Mesendoderm (in vitro differentiated cells): ENCODE measurements around the gene DPH2.

Experiments used
- DNase-seq: peaks from one replicate; pipeline ENCODE4 v3.0.0; 2013
- H2AK5ac ChIP-seq: 2 replicates; pipeline ENCODE4 v1.6.1; 2013; ENCODE audit warnings: low read length, inconsistent platforms
- H2BK120ac ChIP-seq: 2 replicates; pipeline ENCODE4 v1.6.1; 2013; ENCODE audit warnings: low read depth, mild to moderate bottlenecking, low read length, moderate library complexity, mixed read lengths
- H2BK15ac ChIP-seq: replicated peaks from 2 replicates; pipeline ENCODE4 v1.6.1; 2013; ENCODE audit warnings: low read depth, mild to moderate bottlenecking, moderate library complexity
- H2BK5ac ChIP-seq: 2 replicates; pipeline ENCODE4 v1.6.1; 2013; ENCODE audit warnings: low read length, inconsistent platforms
- H3K18ac ChIP-seq: 2 replicates; pipeline ENCODE4 v1.6.1; 2013; ENCODE audit warnings: mild to moderate bottlenecking, low read length, mixed read lengths
- H3K23ac ChIP-seq: one replicate; pipeline ENCODE4 v1.6.1; 2013; ENCODE audit warnings: low read length
- H3K27ac ChIP-seq: 2 replicates; pipeline ENCODE4 v1.5.1; 2013; ENCODE audit warnings: low read depth, mild to moderate bottlenecking, inconsistent platforms, low read length, moderate library complexity
- H3K27me3 ChIP-seq: 2 replicates; pipeline ENCODE4 v1.6.1; 2013; ENCODE audit warnings: low read length, control low read depth, mild to moderate bottlenecking, inconsistent platforms; ENCODE audit not compliant: insufficient read depth, poor library complexity
- H3K36me3 ChIP-seq: 2 replicates; pipeline ENCODE4 v1.6.1; 2013; ENCODE audit warnings: low read length, inconsistent platforms; ENCODE audit not compliant: control insufficient read depth, insufficient read depth
- H3K4ac ChIP-seq: one replicate; pipeline ENCODE4 v1.6.1; 2013; ENCODE audit warnings: low read depth, mild to moderate bottlenecking, low read length, moderate library complexity
- H3K4me1 ChIP-seq: 2 replicates; pipeline ENCODE4 v1.6.1; 2013; ENCODE audit warnings: low read depth, low read length, inconsistent platforms; ENCODE audit not compliant: control insufficient read depth
- H3K4me2 ChIP-seq: 2 replicates; pipeline ENCODE4 v1.6.1; 2013; ENCODE audit warnings: low read length
- H3K4me3 ChIP-seq: 2 replicates; pipeline ENCODE4 v1.5.1; 2013; ENCODE audit warnings: mild to moderate bottlenecking, low read length
- H3K56ac ChIP-seq: one replicate; pipeline ENCODE4 v1.6.1; 2013; ENCODE audit warnings: low read length
- H3K79me1 ChIP-seq: 2 replicates; pipeline ENCODE4 v1.6.1; 2013; ENCODE audit warnings: low read length, inconsistent platforms
- H3K79me2 ChIP-seq: 2 replicates; pipeline ENCODE4 v1.6.1; 2013; ENCODE audit warnings: mild to moderate bottlenecking, low read length; ENCODE audit not compliant: control insufficient read depth, insufficient read depth
- H3K9ac ChIP-seq: 2 replicates; pipeline ENCODE4 v1.6.1; 2013; ENCODE audit warnings: low read length, inconsistent platforms
- H4K5ac ChIP-seq: one replicate; pipeline ENCODE4 v1.6.1; 2013; ENCODE audit warnings: low read length
- H4K8ac ChIP-seq: one replicate; pipeline ENCODE4 v1.6.1; 2013; ENCODE audit warnings: low read depth, mild to moderate bottlenecking, control low read depth, low read length, moderate library complexity
- WGBS: extraction: QIAGEN DNeasy Blood & Tissue Kit; methylation state at CpG from one replicate; pipeline ENCODE4 v1.1.7; 2013; ENCODE audit warnings: low lambda C conversion rate, missing lambda C conversion rate; ENCODE audit not compliant: insufficient coverage; ENCODE audit errors: extremely low coverage; 5-methylcytosine and 5-hydroxymethylcytosine counted together

DPH2 gene

DNA sequence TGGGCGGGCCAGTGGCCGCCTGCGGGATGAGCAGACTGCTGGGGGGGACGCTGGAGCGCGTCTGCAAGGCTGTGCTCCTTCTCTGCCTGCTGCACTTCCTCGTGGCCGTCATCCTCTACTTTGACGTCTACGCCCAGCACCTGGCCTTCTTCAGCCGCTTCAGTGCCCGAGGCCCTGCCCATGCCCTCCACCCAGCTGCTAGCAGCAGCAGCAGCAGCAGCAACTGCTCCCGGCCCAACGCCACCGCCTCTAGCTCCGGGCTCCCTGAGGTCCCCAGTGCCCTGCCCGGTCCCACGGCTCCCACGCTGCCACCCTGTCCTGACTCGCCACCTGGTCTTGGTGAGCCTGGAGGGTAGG, 11.3 kb downstream of the DPH2 start:
- Histone ChIP-seq H4K5ac (no peak overlapping the region), H3K4ac (no peak overlapping the region), H3K4me3 (no peak overlapping the region), H2BK120ac (no peak overlapping the region), H3K23ac (no peak overlapping the region), H3K18ac (no peak overlapping the region), H2AK5ac (no peak overlapping the region), H3K9ac (no peak overlapping the region), H3K56ac (peak overlapping the region; percentile 40), H2BK5ac (no peak overlapping the region), H4K8ac (no peak overlapping the region), H2BK15ac (no peak overlapping the region), H3K79me2 (peaks cover 9% of the 10 kb centered on the region), H3K4me1 (no peaks in the 10 kb centered on the region), H3K79me1 (peaks cover 32% of the 10 kb centered on the region), H3K27ac (no peak overlapping the region), H3K27me3 (no peaks in the 10 kb centered on the region), H3K36me3 (peaks cover 10% of the 10 kb centered on the region), H3K4me2 (no peak overlapping the region)
- no CpG with 5 or more reads among the region's 20 CpGs for WGBS
- no peak for DNase-seq

DNA sequence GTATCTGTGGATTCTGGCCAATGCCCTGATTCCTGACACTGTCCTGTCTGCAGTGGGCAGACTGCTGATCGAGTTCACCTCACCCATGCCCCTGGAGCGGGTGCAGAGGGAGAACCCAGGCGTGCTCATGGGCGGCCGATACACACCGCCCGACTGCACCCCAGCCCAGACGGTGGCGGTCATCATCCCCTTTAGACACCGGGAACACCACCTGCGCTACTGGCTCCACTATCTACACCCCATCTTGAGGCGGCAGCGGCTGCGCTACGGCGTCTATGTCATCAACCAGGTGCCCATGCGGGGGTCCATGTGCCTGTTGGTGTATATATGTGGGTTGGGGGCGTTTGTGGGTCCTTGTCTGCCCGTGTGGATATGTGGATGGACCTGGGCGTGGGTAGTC, 11.8 kb downstream of the DPH2 start:
- no peak for DNase-seq
- Histone ChIP-seq H3K36me3 (peaks cover 8% of the 10 kb centered on the region), H3K27me3 (no peaks in the 10 kb centered on the region), H4K8ac (no peak overlapping the region), H3K4me3 (no peak overlapping the region), H3K4me1 (no peaks in the 10 kb centered on the region), H3K79me2 (peaks cover 6% of the 10 kb centered on the region), H2BK5ac (no peak overlapping the region), H4K5ac (no peak overlapping the region), H2AK5ac (no peak overlapping the region), H2BK15ac (no peak overlapping the region), H3K18ac (no peak overlapping the region), H3K4me2 (no peak overlapping the region), H3K23ac (no peak overlapping the region), H3K79me1 (peaks cover 27% of the 10 kb centered on the region), H3K9ac (no peak overlapping the region), H3K56ac (no peak overlapping the region), H3K4ac (no peak overlapping the region), H2BK120ac (no peak overlapping the region), H3K27ac (no peak overlapping the region)
- WGBS, result no CpG with 5 or more reads among the region's 20 CpGs

DNA sequence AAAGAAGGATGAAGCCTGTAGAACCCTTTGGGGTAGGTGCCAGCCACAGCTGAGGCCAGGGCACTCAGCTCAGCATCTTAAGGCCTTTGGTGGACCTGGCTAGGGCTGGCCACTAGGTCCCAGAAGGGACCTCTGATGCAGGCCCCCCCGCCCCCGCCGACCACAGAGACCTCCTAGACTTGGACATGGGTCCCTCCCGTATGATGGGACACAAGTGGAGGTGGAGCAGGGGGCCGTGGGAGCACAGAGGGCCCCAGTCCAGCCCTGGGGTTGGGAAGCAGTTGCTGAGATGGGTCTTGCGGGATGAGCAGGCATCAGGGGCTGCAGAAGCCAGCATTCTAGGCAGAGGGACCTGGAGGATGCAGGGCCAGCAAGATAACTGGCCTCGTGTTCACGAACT, 12.4 kb downstream of the DPH2 start:
- Histone ChIP-seq H3K4me3 (no peak overlapping the region), H4K5ac (no peak overlapping the region), H2BK120ac (no peak overlapping the region), H3K79me1 (peaks cover 24% of the 10 kb centered on the region), H4K8ac (no peak overlapping the region), H3K18ac (no peak overlapping the region), H3K27me3 (no peaks in the 10 kb centered on the region), H3K27ac (no peak overlapping the region), H3K4me2 (no peak overlapping the region), H3K79me2 (peaks cover 6% of the 10 kb centered on the region), H2BK5ac (no peak overlapping the region), H3K56ac (no peak overlapping the region), H2AK5ac (no peak overlapping the region), H2BK15ac (no peak overlapping the region), H3K9ac (no peak overlapping the region), H3K23ac (no peak overlapping the region), H3K36me3 (peaks cover 5% of the 10 kb centered on the region), H3K4ac (no peak overlapping the region), H3K4me1 (no peaks in the 10 kb centered on the region)
- WGBS, result no CpG with 5 or more reads among the region's 8 CpGs
- DNase-seq, result no peak

DNA sequence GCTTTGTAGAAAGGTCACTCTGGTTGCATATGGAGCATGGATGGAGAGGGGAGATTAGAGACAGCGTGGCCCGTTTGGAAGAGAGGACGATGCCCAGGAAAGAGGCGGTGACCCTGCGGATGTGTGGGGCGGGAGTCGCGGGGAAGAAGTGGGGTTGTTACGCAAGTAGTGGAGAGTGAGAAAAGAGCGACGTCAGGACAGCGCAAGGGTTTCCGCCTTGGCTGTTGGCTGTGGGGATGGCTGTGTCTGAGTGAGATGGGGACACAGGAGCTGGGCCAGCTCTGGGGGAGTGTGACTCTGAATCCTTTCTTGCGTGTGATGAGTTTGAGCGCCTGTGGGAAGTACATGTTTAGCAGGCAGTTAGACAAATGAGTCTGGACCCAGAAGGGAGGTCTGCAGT, 13.0 kb downstream of the DPH2 start:
- H3K56ac ChIP-seq, result peak overlapping the region; percentile 15
- no peak overlapping the region for H3K4me2 ChIP-seq
- H3K9ac ChIP-seq, result no peak overlapping the region
- H3K4me1 ChIP-seq, result no peaks in the 10 kb centered on the region
- no peak overlapping the region for H2AK5ac ChIP-seq
- no CpG with 5 or more reads among the region's 15 CpGs for WGBS
- no peak overlapping the region for H2BK5ac ChIP-seq
- no peak overlapping the region for H3K4me3 ChIP-seq
- no peak overlapping the region for H4K5ac ChIP-seq
- H3K79me1 ChIP-seq, result peaks cover 19% of the 10 kb centered on the region
- H2BK15ac ChIP-seq, result no peak overlapping the region
- no peak overlapping the region for H3K23ac ChIP-seq
- no peak for DNase-seq
- peaks cover 5% of the 10 kb centered on the region for H3K36me3 ChIP-seq
- peaks cover 6% of the 10 kb centered on the region for H3K79me2 ChIP-seq
- H3K18ac ChIP-seq, result no peak overlapping the region
- H4K8ac ChIP-seq, result no peak overlapping the region
- H3K4ac ChIP-seq, result no peak overlapping the region
- H3K27ac ChIP-seq, result no peak overlapping the region
- no peaks in the 10 kb centered on the region for H3K27me3 ChIP-seq
- H2BK120ac ChIP-seq, result no peak overlapping the region

DNA sequence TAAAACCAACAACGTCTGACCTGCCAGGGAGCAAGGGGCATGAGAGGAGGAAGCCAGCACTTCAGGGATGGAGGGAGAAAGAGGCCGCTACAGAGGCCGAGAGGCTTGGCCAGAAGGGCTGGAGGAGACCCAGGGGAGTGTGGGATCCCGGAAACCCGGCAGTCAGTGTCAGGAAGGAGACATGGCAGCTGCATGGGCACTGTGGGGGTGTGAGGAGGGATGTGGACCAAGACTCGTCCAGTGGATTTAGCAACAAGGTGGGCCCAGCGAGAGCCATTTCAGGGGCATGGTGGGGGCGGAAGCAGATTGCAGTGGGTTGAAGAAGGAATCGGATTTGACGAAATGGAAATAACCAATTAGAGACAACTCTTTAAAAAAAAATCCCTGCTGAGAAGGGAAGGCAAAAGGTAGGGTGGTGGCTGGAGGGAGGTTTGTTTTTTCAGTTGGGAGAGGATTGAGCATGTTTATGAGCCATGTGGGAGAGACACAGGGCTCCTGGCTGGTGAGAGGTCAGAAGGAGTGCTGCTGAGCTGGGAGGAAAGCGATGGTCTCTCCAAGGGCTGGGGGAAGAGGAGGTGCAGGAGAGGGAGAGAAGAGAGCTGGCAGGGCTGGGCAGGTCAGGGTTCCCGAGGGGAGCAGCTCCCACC, 13.6 kb downstream of the DPH2 start:
- no peak overlapping the region for H3K4me2 ChIP-seq
- H3K4me1 ChIP-seq, result no peaks in the 10 kb centered on the region
- no peak overlapping the region for H4K5ac ChIP-seq
- H3K9ac ChIP-seq, result no peak overlapping the region
- H2BK120ac ChIP-seq, result no peak overlapping the region
- H3K27me3 ChIP-seq, result no peaks in the 10 kb centered on the region
- peaks cover 5% of the 10 kb centered on the region for H3K36me3 ChIP-seq
- no peak overlapping the region for H3K4ac ChIP-seq
- H2AK5ac ChIP-seq, result no peak overlapping the region
- H3K27ac ChIP-seq, result no peak overlapping the region
- H3K4me3 ChIP-seq, result no peak overlapping the region
- H2BK5ac ChIP-seq, result no peak overlapping the region
- peaks cover 6% of the 10 kb centered on the region for H3K79me2 ChIP-seq
- no peak overlapping the region for H3K56ac ChIP-seq
- H3K23ac ChIP-seq, result no peak overlapping the region
- peaks cover 19% of the 10 kb centered on the region for H3K79me1 ChIP-seq
- no peak overlapping the region for H4K8ac ChIP-seq
- no peak for DNase-seq
- H2BK15ac ChIP-seq, result no peak overlapping the region
- WGBS, result no CpG with 5 or more reads among the region's 12 CpGs
- no peak overlapping the region for H3K18ac ChIP-seq

DNA sequence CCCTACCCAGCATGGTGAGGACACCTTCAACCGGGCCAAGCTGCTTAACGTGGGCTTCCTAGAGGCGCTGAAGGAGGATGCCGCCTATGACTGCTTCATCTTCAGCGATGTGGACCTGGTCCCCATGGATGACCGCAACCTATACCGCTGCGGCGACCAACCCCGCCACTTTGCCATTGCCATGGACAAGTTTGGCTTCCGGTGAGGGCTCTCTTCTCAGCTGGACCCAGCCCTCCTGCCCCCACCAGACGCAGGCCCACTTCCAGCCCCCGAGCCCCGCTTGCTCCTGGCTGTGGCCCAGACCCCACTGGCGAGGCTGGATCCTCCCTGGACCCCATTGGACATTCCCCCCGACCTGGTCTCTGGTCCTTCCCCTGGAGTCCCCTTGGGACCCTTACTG, 15.0 kb downstream of the DPH2 start:
- Histone ChIP-seq H3K23ac (no peak overlapping the region), H3K9ac (no peak overlapping the region), H3K4me1 (no peaks in the 10 kb centered on the region), H3K36me3 (peaks cover 5% of the 10 kb centered on the region), H3K79me2 (peaks cover 5% of the 10 kb centered on the region), H2BK120ac (no peak overlapping the region), H3K18ac (no peak overlapping the region), H3K4me2 (no peak overlapping the region), H3K27me3 (no peaks in the 10 kb centered on the region), H3K27ac (no peak overlapping the region), H3K79me1 (peaks cover 18% of the 10 kb centered on the region), H2BK15ac (no peak overlapping the region), H2AK5ac (no peak overlapping the region), H2BK5ac (no peak overlapping the region), H3K4me3 (no peak overlapping the region), H4K8ac (no peak overlapping the region), H3K4ac (no peak overlapping the region), H3K56ac (no peak overlapping the region), H4K5ac (no peak overlapping the region)
- DNase-seq, result no peak
- WGBS, result no CpG with 5 or more reads among the region's 16 CpGs
